ENCODE measurements around the gene COTL1. TPM values are rescaled to one million over a fixed set of nuclear protein-coding genes. Genes with fewer than 3 reads are reported as not detected.

COTL1 gene
- total and polyA plus RNA-seq, 12 donors, result 6.4 to 72.9 (median 9.7) TPM

GRCh38 chr16:84599521-84600202 is 18.2 kb downstream of the COTL1 start:
- Histone ChIP-seq H3K36me3 (peaks cover 0 to 8% (median 0%) of the 10 kb centered on the region in 9 donors), H3K4me1 (peaks cover 0 to 95% (median 17%) of the 10 kb centered on the region in 9 donors), H3K27ac (peak overlapping the region in 8 of 10 donors; percentile 17 to 93 (median 60)), H3K27me3 (peaks cover 0 to 4% (median 0%) of the 10 kb centered on the region in 7 donors), H3K4me3 (peak overlapping the region in 6 of 10 donors; percentile 6 to 36 (median 26)), H3K9me3 (no peaks in the 10 kb centered on the region)
- intact Hi-C loops (cut with DNase I), result loop anchor here in 1 of 10 donors (5.0 kb wide), 1 partner anchor 62 kb away; no protein-coding TSS in a partner anchor
- peak; percentile 53 to 71 (median 61) for ATAC-seq
- peak; percentile 43 to 60 for DNase-seq
- TF ChIP-seq CTCF (IDR thresholded peaks at IDR 0.05), result no peak
- WGBS, 2 donors, result 21 to 26% methylated on average over 12 of the region's 12 CpGs

- Histone ChIP-seq H3K27me3 (peaks cover 0 to 4% (median 0%) of the 10 kb centered on the region in 7 donors), H3K27ac (peak overlapping the region in 3 of 10 donors; percentile 29 to 93 (median 49))
These were observed 19.5 kb downstream of the COTL1 start for GRCh38 chr16:84598360-84598759.

GRCh38 chr16:84597931-84598351 is 19.9 kb downstream of the COTL1 start:
- Histone ChIP-seq H3K27me3 (peaks cover 0 to 4% (median 0%) of the 10 kb centered on the region in 7 donors), H3K27ac (peak overlapping the region in 3 of 10 donors; percentile 29 to 93 (median 49)), H3K4me3 (peak overlapping the region in 1 of 10 donors; percentile 19), H3K9me3 (no peaks in the 10 kb centered on the region), H3K36me3 (peaks cover 0 to 11% (median 0%) of the 10 kb centered on the region in 9 donors), H3K4me1 (peaks cover 0 to 92% (median 17%) of the 10 kb centered on the region in 9 donors)
- no peak for TF ChIP-seq CTCF (IDR thresholded peaks at IDR 0.05)
- ATAC-seq (no peak), DNase-seq (no peak)
- 55 to 57% methylated on average over 8 of the region's 8 CpGs for WGBS, 2 donors
- intact Hi-C loops (cut with DNase I), result loop anchor here in 1 of 10 donors (5.0 kb wide), 1 partner anchor 61 kb away; no protein-coding TSS in a partner anchor

More at GRCh38 chr16:84598360-84598759, 19.5 kb downstream of the COTL1 start:
- DNase-seq (no peak), ATAC-seq (no peak)
- Histone ChIP-seq H3K4me3 (peak overlapping the region in 1 of 10 donors; percentile 19), H3K4me1 (peaks cover 0 to 96% (median 17%) of the 10 kb centered on the region in 9 donors), H3K36me3 (peaks cover 0 to 8% (median 0%) of the 10 kb centered on the region in 9 donors), H3K9me3 (no peaks in the 10 kb centered on the region)
- WGBS, 2 donors, result 71 to 73% methylated on average over 6 of the region's 6 CpGs
- TF ChIP-seq CTCF (IDR thresholded peaks at IDR 0.05), result no peak
- intact Hi-C loops (cut with DNase I), result loop anchor here in 1 of 10 donors (5.0 kb wide), 1 partner anchor 61 kb away; no protein-coding TSS in a partner anchor

GRCh38 chr16:84597528-84597896 is 20.4 kb downstream of the COTL1 start:
- H3K4me3 ChIP-seq, result peak overlapping the region in 1 of 10 donors; percentile 19

More at GRCh38 chr16:84597528-84597896, 20.4 kb downstream of the COTL1 start:
- Histone ChIP-seq H3K27ac (peak overlapping the region in 3 of 10 donors; percentile 29 to 93 (median 49)), H3K4me1 (peaks cover 0 to 88% (median 17%) of the 10 kb centered on the region in 9 donors), H3K36me3 (peaks cover 0 to 15% (median 0%) of the 10 kb centered on the region in 9 donors), H3K27me3 (peaks cover 0 to 4% (median 0%) of the 10 kb centered on the region in 7 donors), H3K9me3 (no peaks in the 10 kb centered on the region)
- intact Hi-C loops (cut with DNase I), result loop anchor here in 1 of 10 donors (5.0 kb wide), 1 partner anchor 60 kb away; no protein-coding TSS in a partner anchor
- ATAC-seq, result peak in 4 of 8 donors; percentile 10 to 19 (median 12)
- DNase-seq, result no peak
- WGBS, 2 donors, result 56 to 60% methylated on average over 6 of the region's 6 CpGs
- no peak for TF ChIP-seq CTCF (IDR thresholded peaks at IDR 0.05)

Measured in heart right ventricle (tissue), 16 donors.